Measurements from ENCODE around the gene ANKRD60.

DNA sequence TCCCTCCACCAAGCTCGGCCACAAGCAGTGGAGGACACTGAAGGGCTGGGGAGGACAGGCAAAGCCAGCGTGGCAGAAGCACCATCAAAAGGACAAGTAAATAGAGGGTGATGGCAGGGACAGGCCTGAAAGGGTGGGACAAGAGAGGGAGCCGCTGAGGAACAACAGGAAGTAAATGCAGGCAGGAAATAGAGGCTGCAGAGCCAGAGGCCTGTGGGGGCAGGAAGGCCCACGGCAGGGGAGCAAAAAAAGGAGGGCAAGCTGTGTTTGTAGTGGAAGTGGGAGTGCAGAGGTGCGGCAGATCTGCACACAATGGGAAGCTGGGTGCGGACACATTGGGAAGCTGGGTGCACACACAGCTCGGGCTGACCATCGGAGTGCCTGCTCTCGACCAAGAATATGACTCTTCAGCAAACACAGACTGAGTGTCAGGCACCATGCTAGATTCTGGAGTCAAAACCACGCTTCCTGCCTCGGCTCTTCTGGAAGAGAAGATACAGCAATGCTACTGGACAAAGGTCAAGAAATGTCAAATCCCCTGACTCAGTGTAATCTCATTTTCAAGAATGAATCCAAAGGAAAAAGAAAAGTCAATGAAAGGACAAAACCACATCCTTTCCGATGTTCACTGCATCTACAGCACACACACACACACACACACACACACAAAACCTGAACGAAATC lies 40.6 kb upstream of the ANKRD60 start:
- TF ChIP-seq, protein P1, sequence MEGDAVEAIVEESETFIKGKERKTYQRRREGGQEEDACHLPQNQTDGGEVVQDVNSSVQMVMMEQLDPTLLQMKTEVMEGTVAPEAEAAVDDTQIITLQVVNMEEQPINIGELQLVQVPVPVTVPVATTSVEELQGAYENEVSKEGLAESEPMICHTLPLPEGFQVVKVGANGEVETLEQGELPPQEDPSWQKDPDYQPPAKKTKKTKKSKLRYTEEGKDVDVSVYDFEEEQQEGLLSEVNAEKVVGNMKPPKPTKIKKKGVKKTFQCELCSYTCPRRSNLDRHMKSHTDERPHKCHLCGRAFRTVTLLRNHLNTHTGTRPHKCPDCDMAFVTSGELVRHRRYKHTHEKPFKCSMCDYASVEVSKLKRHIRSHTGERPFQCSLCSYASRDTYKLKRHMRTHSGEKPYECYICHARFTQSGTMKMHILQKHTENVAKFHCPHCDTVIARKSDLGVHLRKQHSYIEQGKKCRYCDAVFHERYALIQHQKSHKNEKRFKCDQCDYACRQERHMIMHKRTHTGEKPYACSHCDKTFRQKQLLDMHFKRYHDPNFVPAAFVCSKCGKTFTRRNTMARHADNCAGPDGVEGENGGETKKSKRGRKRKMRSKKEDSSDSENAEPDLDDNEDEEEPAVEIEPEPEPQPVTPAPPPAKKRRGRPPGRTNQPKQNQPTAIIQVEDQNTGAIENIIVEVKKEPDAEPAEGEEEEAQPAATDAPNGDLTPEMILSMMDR (IDR thresholded peaks at IDR 0.05) = no peak
- TF ChIP-seq POLR2A (IDR thresholded peaks at IDR 0.05) = no peak
- no peak for TF ChIP-seq EP300 (IDR thresholded peaks at IDR 0.05)
